ENCODE measurements around the gene CENPO.

CENPO gene

GRCh38 chr2:24838541-24838940, 45.3 kb downstream of the CENPO start:
- DNase-seq (ENCODE audit: low spot score) = no peak

- DNase-seq (ENCODE audit: low spot score) = no peak
These were observed 46.5 kb downstream of the CENPO start for GRCh38 chr2:24839729-24840128.

GRCh38 chr2:24840164-24840869, 47.1 kb downstream of the CENPO start:
- DNase-seq (ENCODE audit: low spot score) = no peak

- DNase-seq (ENCODE audit: low spot score) = peak; percentile 37
These were observed 48.0 kb downstream of the CENPO start for GRCh38 chr2:24840962-24841945.

- DNase-seq (ENCODE audit: low spot score) = no peak
These were observed 49.1 kb downstream of the CENPO start for GRCh38 chr2:24842081-24843050.

- no peak for DNase-seq (ENCODE audit: low spot score)
These were observed 50.2 kb downstream of the CENPO start for GRCh38 chr2:24843330-24843860.

- DNase-seq (ENCODE audit: low spot score) = no peak
These were observed 50.9 kb downstream of the CENPO start for GRCh38 chr2:24844023-24844685.

- no peak for DNase-seq (ENCODE audit: low spot score)
These were observed 52.5 kb downstream of the CENPO start for GRCh38 chr2:24845691-24846090.

GRCh38 chr2:24850944-24851343, 57.7 kb downstream of the CENPO start:
- no peak for DNase-seq (ENCODE audit: low spot score)

GRCh38 chr2:24852026-24852425, 58.8 kb downstream of the CENPO start:
- no peak for DNase-seq (ENCODE audit: low spot score)

GRCh38 chr2:24852431-24853020, 59.3 kb downstream of the CENPO start:
- DNase-seq (ENCODE audit: low spot score) = no peak

GRCh38 chr2:24853046-24853445, 59.8 kb downstream of the CENPO start:
- DNase-seq (ENCODE audit: low spot score) = no peak

GRCh38 chr2:24853996-24854395, 60.8 kb downstream of the CENPO start:
- no peak for DNase-seq (ENCODE audit: low spot score)

GRCh38 chr2:24855022-24855622, 61.9 kb downstream of the CENPO start:
- no peak for DNase-seq (ENCODE audit: low spot score)

GRCh38 chr2:24855726-24856125, 62.5 kb downstream of the CENPO start:
- DNase-seq (ENCODE audit: low spot score) = no peak

GRCh38 chr2:24856791-24857211, 63.6 kb downstream of the CENPO start:
- no peak for DNase-seq (ENCODE audit: low spot score)

GRCh38 chr2:24857746-24858145, 64.5 kb downstream of the CENPO start:
- no peak for DNase-seq (ENCODE audit: low spot score)

- no peak for DNase-seq (ENCODE audit: low spot score)
These were observed 65.8 kb downstream of the CENPO start for GRCh38 chr2:24858996-24859395.

GRCh38 chr2:24859968-24860600, 66.9 kb downstream of the CENPO start:
- DNase-seq (ENCODE audit: low spot score) = no peak

- no peak for DNase-seq (ENCODE audit: low spot score)
These were observed 67.4 kb downstream of the CENPO start for GRCh38 chr2:24860631-24861030.
